ENCODE data around the gene ZBTB3. TPM values are rescaled to one million over a fixed set of nuclear protein-coding genes. Genes with fewer than 3 reads are reported as not detected.
A peak's percentile ranks its signal among the peaks of the same experiment; 100 is the strongest.
"Not testable (repeated sequence)": the region's sequence is repeated elsewhere in the genome, so short reads cannot be mapped to it uniquely, and the experiment has no call there.

ZBTB3 gene
- total RNA-seq, 2 donors from 2014 or later, result 16.9 to 33.8 TPM

- H3K4me1 ChIP-seq (ENCODE audit: control insufficient read depth, insufficient read depth, low read length), result peaks cover 27% of the 10 kb centered on the region
- DNase-seq, result peak; percentile 97
- peak overlapping the region; percentile 87 for H3K27ac ChIP-seq (ENCODE audit: low read depth, low read length)
- no peaks in the 10 kb centered on the region for H3K9me3 ChIP-seq (ENCODE audit: control insufficient read depth, low read length)
- H3K27ac Mint-ChIP-seq, result peak overlapping the region; percentile 95
- peaks cover 40% of the 10 kb centered on the region for H3K4me1 Mint-ChIP-seq
- no peaks in the 10 kb centered on the region for H3K9me3 Mint-ChIP-seq
- TF ChIP-seq CTCF (conservative IDR thresholded peaks at IDR 0.05), result no peak
- H3K36me3 Mint-ChIP-seq (ENCODE audit: low read depth), result peaks cover 30% of the 10 kb centered on the region
- peak overlapping the region; percentile 97 for H3K4me3 ChIP-seq (ENCODE audit: low read length)
- peaks cover 50% of the 10 kb centered on the region for H3K36me3 ChIP-seq (ENCODE audit: control insufficient read depth, insufficient read depth, low read length)
- H3K27me3 Mint-ChIP-seq (ENCODE audit: insufficient read depth), result no peaks in the 10 kb centered on the region
- WGBS, 2 experiments (ENCODE audit: insufficient coverage in 1 of 2, insufficient read length in 1 of 2), result 2 to 3% methylated on average over 55 to 73 of the region's 73 CpGs
- H3K9ac ChIP-seq (ENCODE audit: extremely low read depth, low read length, poor library complexity, severe bottlenecking), result peak overlapping the region; percentile 96
- H3K4me3 Mint-ChIP-seq, result peak overlapping the region; percentile 83
- no peaks in the 10 kb centered on the region for H3K27me3 ChIP-seq (ENCODE audit: control insufficient read depth, insufficient read depth, low read length, poor library complexity, severe bottlenecking)
These were observed 47.8 kb downstream of the ZBTB3 start for GRCh38 chr11:62705880-62706849.

GRCh38 chr11:62705413-62705812 is 48.5 kb downstream of the ZBTB3 start:
- TF ChIP-seq CTCF (conservative IDR thresholded peaks at IDR 0.05), result peak; percentile 22
- Mint-ChIP-seq H3K27ac (peak overlapping the region; percentile 95), H3K9me3 (no peaks in the 10 kb centered on the region), H3K4me1 (peaks cover 40% of the 10 kb centered on the region), H3K36me3 (ENCODE audit: low read depth) (peaks cover 30% of the 10 kb centered on the region), H3K4me3 (peak overlapping the region; percentile 83), H3K27me3 (ENCODE audit: insufficient read depth) (no peaks in the 10 kb centered on the region)
- Histone ChIP-seq H3K36me3 (ENCODE audit: control insufficient read depth, insufficient read depth, low read length) (peaks cover 50% of the 10 kb centered on the region), H3K9me3 (ENCODE audit: control insufficient read depth, low read length) (no peaks in the 10 kb centered on the region), H3K27ac (ENCODE audit: low read depth, low read length) (peak overlapping the region; percentile 87), H3K4me3 (ENCODE audit: low read length) (peak overlapping the region; percentile 97), H3K27me3 (ENCODE audit: control insufficient read depth, insufficient read depth, low read length, poor library complexity, severe bottlenecking) (no peaks in the 10 kb centered on the region), H3K4me1 (ENCODE audit: control insufficient read depth, insufficient read depth, low read length) (peaks cover 27% of the 10 kb centered on the region), H3K9ac (ENCODE audit: extremely low read depth, low read length, poor library complexity, severe bottlenecking) (peak overlapping the region; percentile 96)
- WGBS, 2 experiments (ENCODE audit: insufficient coverage in 1 of 2, insufficient read length in 1 of 2), result 73 to 77% methylated on average over 6 to 7 of the region's 7 CpGs
- DNase-seq, result peak; percentile 61

GRCh38 chr11:62703921-62704320 is 50.0 kb downstream of the ZBTB3 start:
- not testable (repeated sequence) for H3K4me3 ChIP-seq (ENCODE audit: low read length)

More at GRCh38 chr11:62703921-62704320, 50.0 kb downstream of the ZBTB3 start:
- Histone ChIP-seq H3K4me1 (ENCODE audit: control insufficient read depth, insufficient read depth, low read length) (peaks cover 21% of the 10 kb centered on the region), H3K36me3 (ENCODE audit: control insufficient read depth, insufficient read depth, low read length) (peaks cover 53% of the 10 kb centered on the region)
- Mint-ChIP-seq H3K36me3 (ENCODE audit: low read depth) (peaks cover 35% of the 10 kb centered on the region), H3K4me1 (peaks cover 28% of the 10 kb centered on the region)
- not testable (repeated sequence) for H3K27me3 ChIP-seq (ENCODE audit: control insufficient read depth, insufficient read depth, low read length, poor library complexity, severe bottlenecking); H3K9ac ChIP-seq (ENCODE audit: extremely low read depth, low read length, poor library complexity, severe bottlenecking); H3K27ac ChIP-seq (ENCODE audit: low read depth, low read length); H3K9me3 Mint-ChIP-seq; H3K27ac Mint-ChIP-seq; H3K4me3 Mint-ChIP-seq; H3K27me3 Mint-ChIP-seq (ENCODE audit: insufficient read depth); DNase-seq; H3K9me3 ChIP-seq (ENCODE audit: control insufficient read depth, low read length)
- 91 to 94% methylated on average over 4 of the region's 4 CpGs for WGBS, 2 experiments (ENCODE audit: insufficient coverage in 1 of 2, insufficient read length in 1 of 2)

All from endodermal cell (in vitro differentiated cells).